GM03348 (cell line): ENCODE results near the gene RNF220.
"Not testable (repeated sequence)": the region's sequence is repeated elsewhere in the genome, so short reads cannot be mapped to it uniquely, and the experiment has no call there.

Source experiments
- DNase-seq: peaks from one replicate; pipeline ENCODE4 v3.0.0; 2012; ENCODE audit warnings: low spot score

Gene RNF220

DNA sequence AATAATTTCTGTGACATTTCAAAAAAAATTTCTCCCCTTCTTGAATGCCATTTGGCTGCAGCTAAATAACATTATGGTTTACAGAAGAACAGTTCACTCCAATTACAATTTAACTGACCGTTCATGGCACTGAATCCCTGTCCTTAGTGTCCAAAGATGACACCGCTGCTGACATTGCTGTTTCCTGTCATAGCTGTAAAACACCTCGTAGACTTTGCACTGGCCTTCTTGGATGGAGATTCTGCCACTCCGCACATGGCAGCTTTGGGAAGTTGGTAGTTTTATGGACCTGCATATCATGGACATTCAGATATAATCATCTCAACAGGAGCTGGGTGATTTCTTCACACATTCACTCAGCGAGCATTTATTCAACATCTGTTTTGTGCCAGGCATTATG is 274.4 kb downstream of the RNF220 start:
- no peak for DNase-seq

DNA sequence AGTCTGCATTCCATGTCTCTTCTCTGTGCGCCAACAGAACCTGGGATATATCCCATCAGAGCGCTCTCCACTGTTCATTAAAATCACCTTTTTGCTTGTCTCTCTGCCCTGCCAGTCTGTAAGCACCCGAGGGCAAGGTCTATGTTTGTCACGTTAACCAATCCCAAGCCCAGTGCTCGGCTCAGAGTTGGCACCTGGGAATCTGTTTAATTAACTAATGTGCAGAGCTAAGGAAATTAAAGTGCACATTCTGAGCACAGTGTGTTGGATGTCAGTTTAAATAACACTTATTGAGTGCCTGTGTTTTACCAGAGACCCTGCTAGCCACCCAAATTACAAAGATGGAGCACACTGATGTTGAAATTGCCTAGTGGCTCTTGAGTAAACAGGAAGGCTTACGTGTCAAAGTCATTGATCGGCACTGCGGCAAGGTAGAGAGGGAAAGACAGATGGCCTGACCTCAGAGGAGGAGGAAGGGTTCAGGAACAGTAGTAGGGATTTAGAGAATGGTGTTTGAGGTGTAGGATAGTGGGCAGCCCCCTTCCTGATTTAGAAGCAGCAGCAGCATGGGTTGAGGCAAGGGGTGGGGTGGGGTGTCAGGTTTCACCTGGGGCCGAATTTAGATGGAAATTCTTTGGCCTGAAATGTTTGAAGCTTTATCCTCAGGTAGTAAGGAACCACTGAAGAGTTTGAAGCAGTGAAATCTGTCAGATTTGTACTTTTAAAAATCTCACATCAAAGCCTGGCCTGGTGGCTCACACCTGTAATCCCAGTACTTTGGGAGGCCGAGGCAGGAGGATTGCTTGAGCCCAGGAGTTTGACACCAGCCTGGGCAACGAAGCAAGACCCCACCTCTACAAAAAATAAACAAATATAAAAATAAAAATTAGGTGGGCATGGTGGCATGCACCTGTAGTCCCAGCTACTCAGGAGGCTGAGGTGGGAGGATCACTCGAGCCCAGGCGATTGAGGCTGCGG is 277.1 kb downstream of the RNF220 start:
- no peak for DNase-seq

DNA sequence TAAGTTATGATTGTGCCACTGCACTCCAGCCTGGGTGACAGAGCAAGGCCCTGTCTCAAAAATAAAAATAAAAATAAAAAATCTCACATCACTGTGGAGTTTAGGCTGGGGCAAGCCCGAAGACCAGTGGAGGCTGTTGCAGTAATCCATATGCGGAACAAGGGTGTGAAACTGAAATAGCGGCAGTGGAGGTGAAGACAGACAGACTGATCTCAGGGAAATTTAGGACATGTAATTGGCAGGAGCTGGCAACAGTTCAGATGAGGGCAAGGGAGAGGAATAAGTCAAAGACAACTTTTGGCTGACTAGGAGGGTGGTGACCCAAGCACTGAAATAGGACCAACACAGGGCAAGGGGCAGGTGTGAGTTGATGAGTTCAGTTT is 277.8 kb downstream of the RNF220 start:
- no peak for DNase-seq

- no peak for DNase-seq
These were observed 279.5 kb downstream of the RNF220 start for GRCh38 chr1:44684525-44684924.

DNA sequence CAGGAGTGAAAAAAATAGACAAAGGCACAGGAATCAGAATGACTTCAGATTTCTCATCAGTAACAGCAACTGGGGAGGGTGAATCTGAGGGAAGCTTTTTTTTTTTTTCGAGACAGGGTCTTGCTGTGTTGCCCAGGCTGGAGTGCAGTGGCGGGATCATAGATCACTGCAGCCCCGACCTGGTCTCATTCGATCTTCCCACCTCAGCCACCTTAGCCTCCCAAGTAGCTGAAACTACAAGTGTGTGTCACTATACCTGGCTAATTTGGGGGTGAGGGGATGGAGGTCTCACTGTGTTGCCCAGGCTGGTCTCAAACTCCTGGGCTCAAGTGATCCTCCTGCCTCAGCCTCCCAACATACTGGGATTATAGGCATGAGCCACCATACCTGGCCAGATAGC is 280.2 kb downstream of the RNF220 start:
- DNase-seq, result no peak

GRCh38 chr1:44685881-44686280 is 280.8 kb downstream of the RNF220 start:
- DNase-seq, result no peak

GRCh38 chr1:44688760-44689446 is 283.8 kb downstream of the RNF220 start:
- no peak for DNase-seq

DNA sequence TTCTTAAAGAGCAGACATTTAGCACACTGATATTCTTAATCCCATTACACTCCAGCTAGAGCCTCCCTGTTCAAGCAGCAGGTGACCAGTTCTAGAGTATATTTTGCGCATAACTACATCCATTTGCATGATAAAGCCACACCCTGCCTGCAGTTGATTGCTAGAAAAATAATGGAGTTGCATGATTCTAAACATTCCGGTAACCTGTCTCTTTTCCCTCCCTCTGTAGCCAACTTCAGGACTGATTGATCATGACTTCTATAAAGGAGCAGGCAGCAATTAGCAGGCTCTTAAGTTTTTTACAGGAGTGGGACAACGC is 284.4 kb downstream of the RNF220 start:
- no peak for DNase-seq

- no peak for DNase-seq
These were observed 288.1 kb downstream of the RNF220 start for GRCh38 chr1:44693159-44693558.

- no peak for DNase-seq
These were observed 288.8 kb downstream of the RNF220 start for GRCh38 chr1:44693900-44694299.

GRCh38 chr1:44694863-44695478 is 289.9 kb downstream of the RNF220 start:
- DNase-seq, result no peak

- no peak for DNase-seq
These were observed 290.6 kb downstream of the RNF220 start for GRCh38 chr1:44695671-44696070.

GRCh38 chr1:44696101-44696500 is 291.0 kb downstream of the RNF220 start:
- no peak for DNase-seq

DNA sequence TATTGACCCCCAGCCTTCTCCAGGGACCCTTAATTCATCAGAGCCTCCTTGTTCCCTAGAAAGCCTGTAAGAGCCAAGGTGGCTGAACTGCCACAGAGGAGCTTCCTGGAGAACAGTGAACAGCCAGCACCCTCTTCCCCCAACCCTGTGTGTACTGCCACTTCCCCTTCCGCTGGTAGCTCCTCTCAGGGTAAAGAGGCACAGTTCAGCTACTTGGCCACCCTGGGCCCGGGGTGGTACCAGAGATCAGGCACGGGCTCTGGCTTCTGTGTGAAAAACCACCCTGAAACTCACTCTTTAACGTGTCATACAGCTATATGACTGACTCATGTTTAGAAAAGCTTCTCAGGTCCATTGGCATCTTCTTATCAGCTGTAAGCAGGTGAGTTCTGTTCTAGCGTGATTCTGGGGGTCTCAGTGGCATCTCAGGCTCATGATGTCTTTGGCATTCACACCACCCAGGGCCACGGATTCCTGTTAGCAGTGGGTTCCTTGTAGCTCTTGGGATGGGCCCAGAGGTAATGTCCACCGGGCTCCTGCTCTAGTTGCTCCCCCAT is 291.8 kb downstream of the RNF220 start:
- DNase-seq, result no peak

DNA sequence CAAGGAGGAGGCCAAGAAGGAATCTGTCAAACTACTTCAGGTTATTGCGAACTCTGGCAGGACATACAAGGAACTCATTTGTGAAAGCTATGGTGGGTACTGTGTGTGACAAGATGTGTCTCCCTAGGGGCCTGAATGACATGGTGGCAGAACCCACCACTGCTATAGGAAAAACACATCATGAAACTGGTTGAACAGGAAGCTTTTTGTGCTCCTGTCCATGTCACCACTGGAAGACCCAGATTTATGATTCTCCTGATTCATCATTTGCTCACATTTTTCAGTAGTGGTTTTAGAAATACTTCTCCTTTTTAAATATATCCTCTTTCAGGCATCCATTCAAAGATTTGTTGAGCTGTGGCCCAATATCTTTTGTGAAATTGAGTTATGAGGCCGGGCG is 293.1 kb downstream of the RNF220 start:
- DNase-seq, result no peak

- DNase-seq, result not testable (repeated sequence)
These were observed 294.3 kb downstream of the RNF220 start for GRCh38 chr1:44699375-44699774.

GRCh38 chr1:44700573-44700972 is 295.5 kb downstream of the RNF220 start:
- no peak for DNase-seq

DNA sequence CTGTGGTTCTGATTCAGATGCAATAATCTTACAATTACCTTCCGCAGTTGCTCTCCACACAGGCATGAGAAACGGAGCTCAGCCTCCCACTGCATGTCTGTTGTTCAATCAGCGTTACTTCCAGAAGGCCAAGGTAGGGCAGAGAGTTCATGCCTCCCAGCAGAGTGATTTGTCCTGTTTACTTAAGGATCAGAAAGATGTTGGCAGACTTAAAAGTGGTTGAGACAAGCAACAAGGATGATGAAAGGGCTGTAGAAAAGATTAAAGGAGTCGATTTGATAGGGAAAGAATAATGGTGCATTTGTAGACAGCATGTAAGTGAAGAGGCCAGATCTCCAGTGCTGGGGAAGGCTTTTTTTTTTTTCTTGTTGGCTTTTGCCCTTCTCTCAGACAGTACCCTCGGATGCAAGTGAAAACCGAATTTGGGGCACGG is 296.1 kb downstream of the RNF220 start:
- no peak for DNase-seq
